Testis (tissue), 3 donors: ENCODE results near the gene SLC9A9. TPM values are rescaled to one million over a fixed set of nuclear protein-coding genes. Genes with fewer than 3 reads are reported as not detected.
A peak's percentile ranks its signal among the peaks of the same experiment; 100 is the strongest.

ENCODE experiments used
- DNase-seq: peaks from one replicate; pipeline ENCODE4 v3.0.0-alpha.2; 2019
- H3K27ac ChIP-seq, 2 donors: fragments of 200-600 bp; sonication (generic); one replicate each; pipeline ENCODE4 v1.5.1; 2019
- H3K27me3 ChIP-seq: fragments of 200-600 bp; sonication (generic); one replicate; pipeline ENCODE4 v1.5.1; 2019
- H3K36me3 ChIP-seq: fragments of 200-600 bp; sonication (generic); one replicate; pipeline ENCODE4 v1.5.1; 2017; ENCODE audit warnings: low read depth; ENCODE audit errors: missing control alignments
- H3K4me1 ChIP-seq: fragments of 200-600 bp; sonication (generic); one replicate; pipeline ENCODE4 v1.5.1; 2019
- H3K4me3 ChIP-seq, 2 donors: fragments of 200-600 bp; sonication (generic); one replicate each; pipeline ENCODE4 v1.5.1; 2017 to 2019
- H3K9me3 ChIP-seq: fragments of 200-600 bp; sonication (generic); one replicate; pipeline ENCODE4 v1.5.1; 2017
- CTCF ChIP-seq, 3 experiments: fragments of 450-650 bp in 2 of 3; fragments of 200-600 bp in 1 of 3; sonication (generic) in 1 of 3; IDR thresholded peaks; one replicate each; pipeline ENCODE4 v1.5.1; 2016 to 2019; ENCODE audit warnings: antibody characterized with exemption in 3 of 3, mild to moderate bottlenecking in 2 of 3, moderate library complexity in 1 of 3
- POLR2A ChIP-seq: fragments of 450-650 bp; IDR thresholded peaks from one replicate; pipeline ENCODE4 v1.6.1; 2017; ENCODE audit warnings: antibody characterized with exemption, mild to moderate bottlenecking, moderate library complexity
- WGBS, 2 donors: methylation state at CpG; one replicate each; pipeline ENCODE4 v1.1.5; 2018; 5-methylcytosine and 5-hydroxymethylcytosine counted together
- intact Hi-C: fragments of 100-400 bp; cut with DNase I; formaldehyde crosslinking; loops from one replicate; pipeline ENCODE4 v1.15.1; 2023; ENCODE audit warnings: low total_unique reads
- polyA plus RNA-seq: library from polyadenylated mRNA; stranded (reverse); fragments of 350-450 nt; fragmentation: Illumina TruSeq; extraction: RNeasy Lipid Tissue Mini Kit (QIAGEN cat#74804); gene quantifications from one replicate; pipeline ENCODE4 v1.2.3, GENCODE V29; 2014; ENCODE audit warnings: low read depth, low replicate concordance; ENCODE audit not compliant: insufficient read depth
- total RNA-seq, 2 donors: library from RNA; depleted of rRNA; stranded (reverse); fragments of >200 nt; gene quantifications; one replicate each; pipeline ENCODE4 v1.2.3, GENCODE V29; 2016

SLC9A9 gene
- total and polyA plus RNA-seq, 3 donors from 2014 or later, result 2.7 to 6.6 (median 4.3) TPM

- no peaks in the 10 kb centered on the region for H3K9me3 ChIP-seq
- H3K27me3 ChIP-seq, result no peaks in the 10 kb centered on the region
- peaks cover 18% of the 10 kb centered on the region for H3K4me1 ChIP-seq
- DNase-seq, result peak; percentile 15
- H3K27ac ChIP-seq, result peak overlapping the region; percentile 31 to 55
- no peaks in the 10 kb centered on the region for H3K36me3 ChIP-seq
- intact Hi-C loops, result no loop called here
- 47 to 74% methylated on average over 3 of the region's 3 CpGs for WGBS, 2 donors
- H3K4me3 ChIP-seq, result no peak overlapping the region
- TF ChIP-seq CTCF (IDR thresholded peaks at IDR 0.05) (no peak), POLR2A (no peak)
Observed at GRCh38 chr3:143654906-143655305, 193.4 kb downstream of the SLC9A9 start.

GRCh38 chr3:143653935-143654334 is 194.3 kb downstream of the SLC9A9 start:
- DNase-seq, result no peak
- Histone ChIP-seq H3K4me3 (no peak overlapping the region), H3K9me3 (no peaks in the 10 kb centered on the region), H3K36me3 (no peaks in the 10 kb centered on the region), H3K27ac (peak overlapping the region; percentile 8 to 55), H3K4me1 (peaks cover 18% of the 10 kb centered on the region), H3K27me3 (no peaks in the 10 kb centered on the region)
- TF ChIP-seq POLR2A (no peak), CTCF (IDR thresholded peaks at IDR 0.05) (no peak)
- intact Hi-C loops, result no loop called here
- WGBS, 2 donors, result 92 to 93% methylated on average over 2 of the region's 2 CpGs

DNA sequence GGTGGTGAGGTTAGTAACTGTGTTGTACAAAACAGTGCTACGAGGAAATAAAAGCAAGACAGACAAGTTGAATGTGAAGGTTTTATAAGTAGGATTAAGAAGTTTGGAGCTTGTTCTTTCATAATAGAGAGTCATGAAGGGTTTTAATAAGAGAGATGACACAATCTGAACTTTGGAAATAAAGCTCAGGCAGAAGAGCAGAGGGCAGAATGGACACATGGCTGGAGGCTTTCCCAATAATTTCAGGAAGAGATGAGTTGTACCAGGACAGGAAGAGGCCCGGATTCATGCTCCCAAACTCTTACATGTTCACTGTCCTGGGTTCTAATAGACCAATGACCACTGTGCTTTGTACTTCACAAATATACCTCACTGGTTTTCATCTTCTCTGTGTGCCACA is 194.8 kb downstream of the SLC9A9 start:
- intact Hi-C loops, result no loop called here
- no peaks in the 10 kb centered on the region for H3K36me3 ChIP-seq
- H3K27ac ChIP-seq, result peak overlapping the region; percentile 7 to 8
- peaks cover 18% of the 10 kb centered on the region for H3K4me1 ChIP-seq
- DNase-seq, result no peak
- no peaks in the 10 kb centered on the region for H3K27me3 ChIP-seq
- 83 to 89% methylated on average over 2 of the region's 2 CpGs for WGBS, 2 donors
- no peaks in the 10 kb centered on the region for H3K9me3 ChIP-seq
- no peak overlapping the region for H3K4me3 ChIP-seq
- TF ChIP-seq CTCF (IDR thresholded peaks at IDR 0.05) (no peak), POLR2A (no peak)

- Histone ChIP-seq H3K4me3 (no peak overlapping the region), H3K4me1 (peaks cover 18% of the 10 kb centered on the region), H3K9me3 (no peaks in the 10 kb centered on the region), H3K27ac (no peak overlapping the region), H3K36me3 (no peaks in the 10 kb centered on the region), H3K27me3 (no peaks in the 10 kb centered on the region)
- intact Hi-C loops, result no loop called here
- TF ChIP-seq CTCF (IDR thresholded peaks at IDR 0.05), result no peak
- no peak for TF ChIP-seq POLR2A
- WGBS, 2 donors, result 76 to 78% methylated on average over 3 of the region's 3 CpGs
- no peak for DNase-seq
Observed at GRCh38 chr3:143652118-143652517, 196.2 kb downstream of the SLC9A9 start.

DNA sequence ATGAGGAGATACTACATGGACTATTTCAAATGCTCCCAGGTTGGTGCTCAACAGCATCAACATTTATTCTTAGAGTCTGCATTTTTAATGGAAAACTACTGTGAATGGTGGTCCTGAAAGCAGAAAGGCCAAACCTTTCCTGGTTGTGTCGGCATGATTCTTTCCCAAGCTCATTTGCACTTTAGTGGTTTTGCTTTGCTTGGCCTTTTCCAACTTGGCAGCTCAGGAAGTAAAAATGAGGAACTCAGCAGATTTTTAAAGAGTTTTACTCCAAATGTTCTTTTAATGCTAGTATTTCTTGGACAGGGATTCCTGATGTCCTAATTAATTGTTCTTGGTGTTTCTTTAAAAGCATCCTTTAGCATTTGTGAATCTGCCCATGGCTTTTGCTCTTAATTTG is 197.4 kb downstream of the SLC9A9 start:
- H3K36me3 ChIP-seq, result no peaks in the 10 kb centered on the region

More for the DNA sequence above, 197.4 kb downstream of the SLC9A9 start:
- no peaks in the 10 kb centered on the region for H3K9me3 ChIP-seq
- no peaks in the 10 kb centered on the region for H3K27me3 ChIP-seq
- peak; percentile 26 for DNase-seq
- H3K4me1 ChIP-seq, result peaks cover 18% of the 10 kb centered on the region
- 37 to 53% methylated on average over 1 of the region's 1 CpG for WGBS, 2 donors
- TF ChIP-seq CTCF (IDR thresholded peaks at IDR 0.05) (no peak), POLR2A (no peak)
- intact Hi-C loops, result no loop called here
- no peak overlapping the region for H3K4me3 ChIP-seq
- no peak overlapping the region for H3K27ac ChIP-seq
